Measurements from ENCODE around the gene GNE.
"Not testable (repeated sequence)": the region's sequence is repeated elsewhere in the genome, so short reads cannot be mapped to it uniquely, and the experiment has no call there.

Gene GNE

GRCh38 chr9:36264896-36265295 lies 6.6 kb upstream of the GNE start:
- no peaks in the 10 kb centered on the region for H3K9me3 ChIP-seq (ENCODE audit: control insufficient read depth, low read length)
- H3K9ac ChIP-seq (ENCODE audit: low read length): no peak overlapping the region
- no peak for DNase-seq (ENCODE audit: low read depth)
- peaks cover 6% of the 10 kb centered on the region for H3K4me1 ChIP-seq (ENCODE audit: control insufficient read depth, insufficient read depth, low read length)
- no peak overlapping the region for H3K4me3 ChIP-seq (ENCODE audit: low read length)
- no peaks in the 10 kb centered on the region for H3K27me3 ChIP-seq (replicated peaks; ENCODE audit: control insufficient read depth, insufficient read depth, low read length)
- H3K36me3 ChIP-seq (ENCODE audit: control insufficient read depth, insufficient read depth, low read length, severe bottlenecking): no peaks in the 10 kb centered on the region

GRCh38 chr9:36263683-36264082 lies 5.4 kb upstream of the GNE start:
- Histone ChIP-seq H3K4me1 (ENCODE audit: control insufficient read depth, insufficient read depth, low read length) (peaks cover 13% of the 10 kb centered on the region), H3K36me3 (ENCODE audit: control insufficient read depth, insufficient read depth, low read length, severe bottlenecking) (no peaks in the 10 kb centered on the region), H3K4me3 (ENCODE audit: low read length) (no peak overlapping the region), H3K9ac (ENCODE audit: low read length) (no peak overlapping the region), H3K9me3 (ENCODE audit: control insufficient read depth, low read length) (no peaks in the 10 kb centered on the region), H3K27me3 (replicated peaks; ENCODE audit: control insufficient read depth, insufficient read depth, low read length) (no peaks in the 10 kb centered on the region)
- no peak for DNase-seq (ENCODE audit: low read depth)

DNA sequence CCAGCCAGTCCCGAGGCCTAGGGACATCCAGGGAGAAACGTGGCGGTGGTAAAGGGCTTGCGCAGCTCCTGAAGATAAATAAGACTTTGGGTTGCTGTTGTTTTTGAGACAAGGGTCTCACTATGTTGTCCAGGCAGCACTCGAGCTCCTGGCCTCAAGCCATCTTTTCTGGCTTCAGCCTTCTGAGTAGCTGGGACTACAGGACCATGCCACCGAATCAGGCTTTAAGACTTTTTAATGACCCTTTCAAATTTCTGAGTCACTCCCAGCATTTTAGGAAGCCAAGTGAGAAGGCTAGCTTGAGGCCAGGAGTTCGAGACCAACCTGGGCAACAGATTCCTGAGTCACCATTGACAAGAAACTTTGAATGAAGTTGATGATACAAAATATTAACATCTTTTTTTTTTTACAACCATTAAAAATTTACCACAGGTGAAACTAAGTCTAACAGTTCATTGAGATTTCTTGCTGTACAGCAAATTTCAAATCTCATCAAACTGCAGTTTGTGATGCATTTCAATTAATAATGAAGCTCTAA lies 817 bp upstream of the GNE start:
- peaks cover 14% of the 10 kb centered on the region for H3K4me1 ChIP-seq (ENCODE audit: control insufficient read depth, insufficient read depth, low read length)
- no peaks in the 10 kb centered on the region for H3K36me3 ChIP-seq (ENCODE audit: control insufficient read depth, insufficient read depth, low read length, severe bottlenecking)
- H3K9me3 ChIP-seq (ENCODE audit: control insufficient read depth, low read length): no peaks in the 10 kb centered on the region
- H3K9ac ChIP-seq (ENCODE audit: low read length): peak overlapping the region; percentile 98
- peak overlapping the region; percentile 94 for H3K4me3 ChIP-seq (ENCODE audit: low read length)
- DNase-seq (ENCODE audit: low read depth): peak; percentile 48
- no peaks in the 10 kb centered on the region for H3K27me3 ChIP-seq (replicated peaks; ENCODE audit: control insufficient read depth, insufficient read depth, low read length)

DNA sequence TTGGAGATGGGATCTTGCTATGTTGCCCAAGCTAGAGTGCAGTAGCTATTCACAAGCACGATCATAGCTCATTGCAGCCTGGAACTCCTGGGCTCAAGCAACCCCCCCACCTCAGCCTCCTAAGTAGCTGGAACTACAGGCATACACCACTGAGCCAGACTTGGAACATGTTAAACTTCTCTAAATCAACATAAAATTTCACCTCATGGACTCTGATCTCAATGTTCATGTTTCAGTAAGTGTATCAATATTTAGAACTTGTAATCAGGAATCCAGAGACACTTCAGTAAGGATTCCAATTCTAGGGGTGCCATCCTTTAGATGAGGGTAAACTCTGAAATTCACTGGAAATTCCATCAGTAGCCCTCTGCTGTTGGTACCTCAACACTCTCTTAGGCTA lies 6.8 kb downstream of the GNE start:
- Histone ChIP-seq H3K4me3 (ENCODE audit: low read length) (no peak overlapping the region), H3K27me3 (replicated peaks; ENCODE audit: control insufficient read depth, insufficient read depth, low read length) (no peaks in the 10 kb centered on the region), H3K9me3 (ENCODE audit: control insufficient read depth, low read length) (no peaks in the 10 kb centered on the region), H3K9ac (ENCODE audit: low read length) (no peak overlapping the region), H3K36me3 (ENCODE audit: control insufficient read depth, insufficient read depth, low read length, severe bottlenecking) (peaks cover 18% of the 10 kb centered on the region), H3K4me1 (ENCODE audit: control insufficient read depth, insufficient read depth, low read length) (no peaks in the 10 kb centered on the region)
- DNase-seq (ENCODE audit: low read depth): no peak

GRCh38 chr9:36250079-36250478 lies 8.2 kb downstream of the GNE start:
- DNase-seq (ENCODE audit: low read depth): no peak
- Histone ChIP-seq H3K4me1 (ENCODE audit: control insufficient read depth, insufficient read depth, low read length) (no peaks in the 10 kb centered on the region), H3K9me3 (ENCODE audit: control insufficient read depth, low read length) (no peaks in the 10 kb centered on the region), H3K9ac (ENCODE audit: low read length) (no peak overlapping the region), H3K36me3 (ENCODE audit: control insufficient read depth, insufficient read depth, low read length, severe bottlenecking) (peaks cover 31% of the 10 kb centered on the region), H3K27me3 (replicated peaks; ENCODE audit: control insufficient read depth, insufficient read depth, low read length) (no peaks in the 10 kb centered on the region), H3K4me3 (ENCODE audit: low read length) (no peak overlapping the region)

GRCh38 chr9:36249189-36249588 lies 9.1 kb downstream of the GNE start:
- DNase-seq (ENCODE audit: low read depth): no peak
- Histone ChIP-seq H3K27me3 (replicated peaks; ENCODE audit: control insufficient read depth, insufficient read depth, low read length) (no peaks in the 10 kb centered on the region), H3K36me3 (ENCODE audit: control insufficient read depth, insufficient read depth, low read length, severe bottlenecking) (peaks cover 35% of the 10 kb centered on the region), H3K9me3 (ENCODE audit: control insufficient read depth, low read length) (no peaks in the 10 kb centered on the region), H3K9ac (ENCODE audit: low read length) (no peak overlapping the region), H3K4me3 (ENCODE audit: low read length) (no peak overlapping the region), H3K4me1 (ENCODE audit: control insufficient read depth, insufficient read depth, low read length) (no peaks in the 10 kb centered on the region)

GRCh38 chr9:36248061-36248460 lies 10.2 kb downstream of the GNE start:
- not testable (repeated sequence) for H3K9me3 ChIP-seq (ENCODE audit: control insufficient read depth, low read length); H3K4me3 ChIP-seq (ENCODE audit: low read length); H3K4me1 ChIP-seq (ENCODE audit: control insufficient read depth, insufficient read depth, low read length); H3K9ac ChIP-seq (ENCODE audit: low read length); H3K27me3 ChIP-seq (replicated peaks; ENCODE audit: control insufficient read depth, insufficient read depth, low read length)
- H3K36me3 ChIP-seq (ENCODE audit: control insufficient read depth, insufficient read depth, low read length, severe bottlenecking): peaks cover 46% of the 10 kb centered on the region
- DNase-seq (ENCODE audit: low read depth): peak; percentile 56

GRCh38 chr9:36247356-36247755 lies 10.9 kb downstream of the GNE start:
- Histone ChIP-seq H3K27me3 (replicated peaks; ENCODE audit: control insufficient read depth, insufficient read depth, low read length) (no peaks in the 10 kb centered on the region), H3K4me3 (ENCODE audit: low read length) (no peak overlapping the region), H3K9ac (ENCODE audit: low read length) (no peak overlapping the region), H3K9me3 (ENCODE audit: control insufficient read depth, low read length) (no peaks in the 10 kb centered on the region), H3K36me3 (ENCODE audit: control insufficient read depth, insufficient read depth, low read length, severe bottlenecking) (peaks cover 49% of the 10 kb centered on the region), H3K4me1 (ENCODE audit: control insufficient read depth, insufficient read depth, low read length) (no peaks in the 10 kb centered on the region)
- DNase-seq (ENCODE audit: low read depth): no peak

GRCh38 chr9:36245906-36246305 lies 12.3 kb downstream of the GNE start:
- Histone ChIP-seq H3K9ac (ENCODE audit: low read length) (no peak overlapping the region), H3K27me3 (replicated peaks; ENCODE audit: control insufficient read depth, insufficient read depth, low read length) (no peaks in the 10 kb centered on the region), H3K36me3 (ENCODE audit: control insufficient read depth, insufficient read depth, low read length, severe bottlenecking) (peaks cover 60% of the 10 kb centered on the region), H3K9me3 (ENCODE audit: control insufficient read depth, low read length) (no peaks in the 10 kb centered on the region), H3K4me3 (ENCODE audit: low read length) (no peak overlapping the region), H3K4me1 (ENCODE audit: control insufficient read depth, insufficient read depth, low read length) (no peaks in the 10 kb centered on the region)
- no peak for DNase-seq (ENCODE audit: low read depth)

- not testable (repeated sequence) for H3K27me3 ChIP-seq (replicated peaks; ENCODE audit: control insufficient read depth, insufficient read depth, low read length); H3K4me1 ChIP-seq (ENCODE audit: control insufficient read depth, insufficient read depth, low read length); DNase-seq (ENCODE audit: low read depth); H3K9me3 ChIP-seq (ENCODE audit: control insufficient read depth, low read length); H3K4me3 ChIP-seq (ENCODE audit: low read length); H3K9ac ChIP-seq (ENCODE audit: low read length)
- peaks cover 68% of the 10 kb centered on the region for H3K36me3 ChIP-seq (ENCODE audit: control insufficient read depth, insufficient read depth, low read length, severe bottlenecking)
These were observed 18.6 kb downstream of the GNE start for GRCh38 chr9:36239675-36240074.

DNA sequence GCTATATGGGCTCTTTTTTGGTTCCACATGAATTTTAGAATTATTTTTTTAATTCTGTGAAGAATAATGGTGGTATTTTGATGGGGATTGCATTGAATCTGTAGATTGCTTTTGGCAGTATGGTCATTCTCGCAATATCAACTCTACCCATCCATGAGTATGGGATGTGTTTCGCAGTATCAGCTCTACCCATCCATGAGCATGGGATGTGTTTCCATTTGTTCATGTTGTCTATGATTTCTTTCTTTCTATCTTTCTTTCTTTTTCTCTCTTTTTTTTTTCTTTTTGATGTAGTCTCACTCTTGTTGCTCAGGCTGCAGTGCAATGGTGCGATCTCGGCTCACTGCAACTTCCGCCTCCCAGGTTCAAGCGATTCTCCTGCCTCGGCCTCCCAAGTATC lies 19.0 kb downstream of the GNE start:
- peaks cover 68% of the 10 kb centered on the region for H3K36me3 ChIP-seq (ENCODE audit: control insufficient read depth, insufficient read depth, low read length, severe bottlenecking)
- DNase-seq (ENCODE audit: low read depth); H3K4me3 ChIP-seq (ENCODE audit: low read length); H3K27me3 ChIP-seq (replicated peaks; ENCODE audit: control insufficient read depth, insufficient read depth, low read length); H3K9ac ChIP-seq (ENCODE audit: low read length); H3K4me1 ChIP-seq (ENCODE audit: control insufficient read depth, insufficient read depth, low read length); H3K9me3 ChIP-seq (ENCODE audit: control insufficient read depth, low read length): not testable (repeated sequence)

GRCh38 chr9:36237230-36237629 lies 21.0 kb downstream of the GNE start:
- Histone ChIP-seq H3K27me3 (replicated peaks; ENCODE audit: control insufficient read depth, insufficient read depth, low read length) (no peaks in the 10 kb centered on the region), H3K9ac (ENCODE audit: low read length) (no peak overlapping the region), H3K4me3 (ENCODE audit: low read length) (no peak overlapping the region), H3K9me3 (ENCODE audit: control insufficient read depth, low read length) (no peaks in the 10 kb centered on the region), H3K36me3 (ENCODE audit: control insufficient read depth, insufficient read depth, low read length, severe bottlenecking) (peaks cover 72% of the 10 kb centered on the region), H3K4me1 (ENCODE audit: control insufficient read depth, insufficient read depth, low read length) (no peaks in the 10 kb centered on the region)
- DNase-seq (ENCODE audit: low read depth): no peak
